Nephron (organoid): ENCODE results near the gene ATMIN.

Experiments
- H3K27ac Mint-ChIP-seq, 3 experiments: 2 replicates each; pipeline ENCODE4 v1.8.0; 2020; ENCODE audit warnings: mixed read lengths in 3 of 3, mild to moderate bottlenecking in 2 of 3, moderate library complexity in 1 of 3
- H3K27me3 Mint-ChIP-seq: 2 replicates; pipeline ENCODE4 v1.8.0; 2021; ENCODE audit warnings: low read depth, mild to moderate bottlenecking, moderate library complexity, mixed read lengths
- H3K36me3 Mint-ChIP-seq: 2 replicates; pipeline ENCODE4 v1.8.0; 2020; ENCODE audit warnings: low read depth, mixed read lengths
- H3K4me1 Mint-ChIP-seq: 2 replicates; pipeline ENCODE4 v1.8.0; 2020; ENCODE audit warnings: mixed read lengths
- H3K4me3 Mint-ChIP-seq, 3 experiments: 2 replicates each; pipeline ENCODE4 v1.8.0; 2020; ENCODE audit warnings: mild to moderate bottlenecking in 3 of 3, mixed read lengths in 3 of 3, moderate library complexity in 2 of 3
- H3K9me3 Mint-ChIP-seq: 2 replicates; pipeline ENCODE4 v1.8.0; 2020; ENCODE audit warnings: mixed read lengths
- CTCF ChIP-seq, 3 experiments: fragments of 200-600 bp; sonication (generic); IDR thresholded peaks; one replicate each; pipeline ENCODE4 v1.5.0; 2021; ENCODE audit warnings: antibody characterized with exemption in 3 of 3; ENCODE audit not compliant: unreplicated experiment in 3 of 3

Gene ATMIN

GRCh38 chr16:81042821-81043220 lies 7.2 kb downstream of the ATMIN start:
- H3K4me3 Mint-ChIP-seq = no peak overlapping the region
- peaks cover 11% of the 10 kb centered on the region for H3K4me1 Mint-ChIP-seq
- no peak for TF ChIP-seq CTCF (IDR thresholded peaks at IDR 0.05; ENCODE audit: unreplicated experiment in 3 of 3)
- H3K36me3 Mint-ChIP-seq = peaks cover 79% of the 10 kb centered on the region
- H3K9me3 Mint-ChIP-seq = peaks cover 3% of the 10 kb centered on the region
- H3K27me3 Mint-ChIP-seq = no peaks in the 10 kb centered on the region
- H3K27ac Mint-ChIP-seq = no peak overlapping the region

GRCh38 chr16:81053761-81054160 lies 18.1 kb downstream of the ATMIN start:
- H3K9me3 Mint-ChIP-seq = peaks cover 12% of the 10 kb centered on the region
- H3K4me3 Mint-ChIP-seq = no peak overlapping the region
- H3K27ac Mint-ChIP-seq = peak overlapping the region in 1 of 3 experiments; percentile 22
- H3K4me1 Mint-ChIP-seq = no peaks in the 10 kb centered on the region
- no peaks in the 10 kb centered on the region for H3K27me3 Mint-ChIP-seq
- H3K36me3 Mint-ChIP-seq = peaks cover 14% of the 10 kb centered on the region
- no peak for TF ChIP-seq CTCF (IDR thresholded peaks at IDR 0.05; ENCODE audit: unreplicated experiment in 3 of 3)

GRCh38 chr16:81060576-81061306 lies 25.1 kb downstream of the ATMIN start:
- H3K4me1 Mint-ChIP-seq = no peaks in the 10 kb centered on the region
- no peak overlapping the region for H3K4me3 Mint-ChIP-seq
- peaks cover 4% of the 10 kb centered on the region for H3K36me3 Mint-ChIP-seq
- no peaks in the 10 kb centered on the region for H3K9me3 Mint-ChIP-seq
- TF ChIP-seq CTCF (IDR thresholded peaks at IDR 0.05; ENCODE audit: unreplicated experiment in 3 of 3) = no peak
- no peak overlapping the region for H3K27ac Mint-ChIP-seq
- H3K27me3 Mint-ChIP-seq = no peaks in the 10 kb centered on the region

GRCh38 chr16:81061307-81061640 lies 25.6 kb downstream of the ATMIN start:
- no peak overlapping the region for H3K27ac Mint-ChIP-seq
- peaks cover 4% of the 10 kb centered on the region for H3K36me3 Mint-ChIP-seq
- no peak overlapping the region for H3K4me3 Mint-ChIP-seq
- no peaks in the 10 kb centered on the region for H3K27me3 Mint-ChIP-seq
- H3K4me1 Mint-ChIP-seq = no peaks in the 10 kb centered on the region
- H3K9me3 Mint-ChIP-seq = no peaks in the 10 kb centered on the region
- no peak for TF ChIP-seq CTCF (IDR thresholded peaks at IDR 0.05; ENCODE audit: unreplicated experiment in 3 of 3)

- Mint-ChIP-seq H3K36me3 (peaks cover 4% of the 10 kb centered on the region), H3K4me1 (no peaks in the 10 kb centered on the region), H3K27me3 (no peaks in the 10 kb centered on the region), H3K4me3 (no peak overlapping the region), H3K27ac (no peak overlapping the region), H3K9me3 (no peaks in the 10 kb centered on the region)
- TF ChIP-seq CTCF (IDR thresholded peaks at IDR 0.05; ENCODE audit: unreplicated experiment in 3 of 3) = no peak
These were observed 26.4 kb downstream of the ATMIN start for GRCh38 chr16:81061871-81062608.

GRCh38 chr16:81066681-81067080 lies 31.0 kb downstream of the ATMIN start:
- Mint-ChIP-seq H3K27ac (no peak overlapping the region), H3K27me3 (no peaks in the 10 kb centered on the region), H3K36me3 (no peaks in the 10 kb centered on the region)

More at GRCh38 chr16:81066681-81067080, 31.0 kb downstream of the ATMIN start:
- no peak overlapping the region for H3K4me3 Mint-ChIP-seq
- H3K4me1 Mint-ChIP-seq = no peaks in the 10 kb centered on the region
- TF ChIP-seq CTCF (IDR thresholded peaks at IDR 0.05; ENCODE audit: unreplicated experiment in 3 of 3) = no peak
- no peaks in the 10 kb centered on the region for H3K9me3 Mint-ChIP-seq
